GM12864 (cell line): ENCODE measurements around the gene SGSM1.

Experiments used
- DNase-seq: peaks from one replicate; pipeline ENCODE4 v3.0.0-alpha.2; 2011; ENCODE audit warnings: low read depth
- H3K4me3 ChIP-seq: 2 replicates; pipeline ENCODE4 v1.5.1; 2011; ENCODE audit warnings: mild to moderate bottlenecking, low read depth, low read length, control low read depth
- TF ChIP-seq, protein P1 (sequence below): IDR thresholded peaks from 2 replicates; pipeline ENCODE4 v1.5.1; 2011; ENCODE audit warnings: low read depth, mild to moderate bottlenecking, moderate library complexity, low read length, control low read depth, inconsistent platforms; ENCODE audit errors: missing control alignments

Gene SGSM1

DNA sequence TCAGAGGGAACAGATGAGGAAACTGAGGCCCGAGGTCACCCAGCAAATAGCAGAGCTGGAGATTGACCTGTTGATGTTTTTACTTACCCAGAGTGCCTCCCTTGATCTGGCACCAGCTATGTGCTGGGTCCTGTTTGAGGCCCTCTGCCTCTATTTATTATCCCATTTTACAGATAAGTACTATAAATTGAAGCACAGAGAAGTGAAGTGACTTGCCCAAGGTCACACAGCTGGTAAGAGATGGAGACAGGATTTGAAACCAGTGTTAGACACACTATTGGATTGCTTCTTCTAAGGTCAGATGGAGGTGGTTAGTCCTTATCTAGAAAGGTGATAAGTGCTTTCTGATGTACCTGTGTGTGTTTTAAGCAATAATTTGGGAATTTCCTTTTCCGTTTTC is 13.5 kb downstream of the SGSM1 start:
- no peak overlapping the region for H3K4me3 ChIP-seq
- no peak for DNase-seq
- TF ChIP-seq, protein P1, sequence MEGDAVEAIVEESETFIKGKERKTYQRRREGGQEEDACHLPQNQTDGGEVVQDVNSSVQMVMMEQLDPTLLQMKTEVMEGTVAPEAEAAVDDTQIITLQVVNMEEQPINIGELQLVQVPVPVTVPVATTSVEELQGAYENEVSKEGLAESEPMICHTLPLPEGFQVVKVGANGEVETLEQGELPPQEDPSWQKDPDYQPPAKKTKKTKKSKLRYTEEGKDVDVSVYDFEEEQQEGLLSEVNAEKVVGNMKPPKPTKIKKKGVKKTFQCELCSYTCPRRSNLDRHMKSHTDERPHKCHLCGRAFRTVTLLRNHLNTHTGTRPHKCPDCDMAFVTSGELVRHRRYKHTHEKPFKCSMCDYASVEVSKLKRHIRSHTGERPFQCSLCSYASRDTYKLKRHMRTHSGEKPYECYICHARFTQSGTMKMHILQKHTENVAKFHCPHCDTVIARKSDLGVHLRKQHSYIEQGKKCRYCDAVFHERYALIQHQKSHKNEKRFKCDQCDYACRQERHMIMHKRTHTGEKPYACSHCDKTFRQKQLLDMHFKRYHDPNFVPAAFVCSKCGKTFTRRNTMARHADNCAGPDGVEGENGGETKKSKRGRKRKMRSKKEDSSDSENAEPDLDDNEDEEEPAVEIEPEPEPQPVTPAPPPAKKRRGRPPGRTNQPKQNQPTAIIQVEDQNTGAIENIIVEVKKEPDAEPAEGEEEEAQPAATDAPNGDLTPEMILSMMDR: no peak

DNA sequence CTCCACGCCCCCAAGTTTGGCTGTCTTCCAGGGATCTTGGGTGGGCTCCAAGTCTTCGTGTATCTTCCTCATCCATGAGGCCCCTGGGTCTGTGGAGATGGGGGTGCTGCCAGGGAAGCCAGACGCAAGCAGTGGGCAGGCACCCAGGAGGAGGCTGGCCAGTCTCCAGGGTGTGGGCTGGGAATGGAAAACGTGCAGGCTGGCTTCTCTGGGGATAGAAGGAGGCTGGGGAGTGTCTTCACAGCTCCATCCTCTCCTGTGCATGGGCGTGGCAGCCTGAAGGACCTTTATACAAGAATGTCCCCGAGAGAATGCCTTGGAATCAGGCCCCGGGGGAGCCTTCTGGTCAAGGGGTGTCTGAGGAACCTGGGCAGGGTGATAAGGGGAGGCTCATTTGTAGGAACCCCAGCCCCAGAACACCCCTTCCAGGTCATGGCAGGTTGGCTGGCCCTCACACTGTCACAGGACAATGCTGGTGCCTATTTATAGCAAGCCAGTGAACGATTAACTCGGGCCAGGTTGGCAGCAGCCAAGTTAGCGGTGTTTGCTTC is 14.0 kb downstream of the SGSM1 start:
- no peak overlapping the region for H3K4me3 ChIP-seq
- TF ChIP-seq, protein P1: no peak
- DNase-seq: no peak

DNA sequence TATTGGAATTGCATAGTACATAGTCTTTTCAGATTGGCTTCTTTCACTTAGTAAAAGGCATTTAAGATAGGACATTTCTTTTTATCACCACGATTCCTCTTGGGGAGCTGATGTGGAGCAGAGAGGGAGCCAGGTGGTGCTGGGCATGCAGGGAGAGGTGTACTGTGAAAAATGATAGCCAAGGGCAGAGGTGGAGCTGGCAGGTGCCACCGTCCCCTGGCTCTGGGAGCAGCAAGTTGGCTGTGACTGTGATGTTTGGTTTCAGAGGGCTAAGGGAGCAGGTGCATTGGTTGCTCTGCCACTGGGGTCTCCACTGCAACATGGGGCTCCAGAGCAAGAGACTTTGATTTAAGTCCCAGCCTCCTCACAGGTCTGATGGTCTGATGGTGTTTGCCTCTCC is 16.5 kb downstream of the SGSM1 start:
- TF ChIP-seq, protein P1: no peak
- no peak for DNase-seq
- H3K4me3 ChIP-seq: no peak overlapping the region

DNA sequence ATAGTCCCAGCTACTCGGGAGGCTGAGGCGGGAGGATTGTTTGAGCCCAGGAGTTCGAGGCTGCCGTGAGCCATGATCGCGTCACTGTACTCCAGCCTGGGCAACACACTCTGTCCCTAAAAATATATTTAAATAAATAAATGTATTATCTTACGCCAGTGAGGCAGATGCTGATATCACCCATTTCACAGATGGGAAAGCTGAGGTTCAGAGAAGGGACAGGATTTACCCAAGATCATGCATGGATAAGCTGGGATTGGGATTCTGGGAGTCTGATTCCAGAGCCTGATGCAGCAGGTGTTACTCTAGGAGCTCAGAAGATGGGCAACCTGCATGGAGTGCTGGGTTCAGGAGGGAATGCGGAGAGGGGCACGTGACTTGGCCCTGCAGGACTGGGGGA is 17.8 kb downstream of the SGSM1 start:
- H3K4me3 ChIP-seq: no peak overlapping the region
- DNase-seq: no peak
- TF ChIP-seq, protein P1: no peak

DNA sequence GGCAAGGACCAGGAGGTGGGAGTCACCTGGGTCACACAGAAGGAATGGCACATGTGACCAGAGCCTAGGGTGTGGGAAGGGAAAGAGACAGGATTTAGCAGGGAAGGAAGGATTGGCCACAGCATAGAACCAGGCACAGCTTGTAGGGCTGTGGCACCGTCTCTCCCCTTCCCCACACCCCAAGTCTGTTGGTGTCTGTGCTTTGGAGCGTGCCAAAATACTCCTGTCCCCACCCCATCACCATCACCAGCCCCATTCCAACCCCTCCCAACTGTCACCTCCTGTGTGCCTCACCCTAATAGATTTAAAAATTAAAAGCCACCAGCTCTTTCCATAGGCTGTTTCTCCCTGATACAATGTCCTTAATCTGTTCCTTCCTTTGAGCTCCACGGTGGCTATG is 18.2 kb downstream of the SGSM1 start:
- H3K4me3 ChIP-seq: no peak overlapping the region
- TF ChIP-seq, protein P1: no peak
- DNase-seq: no peak

DNA sequence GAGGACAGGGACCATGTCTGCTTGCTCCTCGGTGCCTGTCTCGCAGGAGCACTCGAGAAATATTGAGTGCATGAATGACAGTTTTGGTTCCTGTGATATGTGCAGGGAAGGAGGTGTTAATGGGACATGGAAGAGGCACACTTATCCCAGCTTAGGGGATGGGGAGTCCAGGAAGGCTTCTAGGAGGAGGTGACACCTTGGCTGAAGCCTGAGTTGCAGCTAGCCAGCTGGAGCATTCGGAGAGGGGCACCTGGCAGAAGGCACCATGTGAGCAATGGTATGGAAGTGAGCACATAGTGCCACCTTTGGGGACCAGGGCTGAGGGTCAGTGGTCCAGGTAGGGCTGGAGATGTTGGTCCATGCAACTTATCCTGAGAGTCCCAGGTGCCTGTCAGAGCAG is 18.9 kb downstream of the SGSM1 start:
- no peak overlapping the region for H3K4me3 ChIP-seq
- no peak for DNase-seq
- TF ChIP-seq, protein P1: no peak

DNA sequence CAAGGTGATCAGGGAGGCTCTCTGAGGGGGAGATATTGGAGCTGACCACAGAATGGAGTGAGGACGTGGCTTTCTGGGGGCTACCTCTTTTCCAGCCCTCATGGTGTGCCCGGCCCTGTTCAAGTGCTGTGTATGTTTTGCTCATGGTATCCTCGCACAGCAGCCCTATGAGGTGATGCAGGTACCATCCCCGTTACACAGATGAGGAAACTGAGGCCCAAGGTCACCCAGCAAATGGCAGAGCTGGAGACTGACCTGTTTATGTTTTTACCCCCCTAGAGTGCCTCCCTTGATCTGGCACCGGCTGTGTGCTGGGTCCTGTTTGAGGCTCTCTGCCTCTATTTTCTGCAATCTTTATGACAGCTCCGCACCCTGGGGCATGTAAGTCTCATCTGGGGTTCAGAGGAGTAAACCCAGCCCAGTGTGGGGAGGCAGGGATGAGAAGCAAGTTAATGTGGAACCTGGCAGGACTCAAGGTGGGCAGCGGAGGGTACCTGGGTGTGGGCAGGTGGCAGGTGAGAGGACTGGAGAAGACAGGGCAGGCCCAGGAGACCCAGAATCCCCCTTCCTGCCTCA is 20.8 kb downstream of the SGSM1 start:
- TF ChIP-seq, protein P1: no peak
- H3K4me3 ChIP-seq: no peak overlapping the region
- DNase-seq: no peak
